HG03469 (cell line): ENCODE results near the gene MEDAG.

Source experiments
- ATAC-seq: cut with Tn5 transposase; IDR thresholded peaks from one replicate; pipeline ENCODE4 v1.9.1; 2021; ENCODE audit warnings: mild to moderate bottlenecking, moderate library complexity, moderate number of reproducible peaks; ENCODE audit not compliant: unreplicated experiment

Gene MEDAG

GRCh38 chr13:30936971-30937370, 30.9 kb downstream of the MEDAG start:
- no peak for ATAC-seq

GRCh38 chr13:30943881-30944280, 37.8 kb downstream of the MEDAG start:
- no peak for ATAC-seq

- no peak for ATAC-seq
Observed at GRCh38 chr13:30957258-30957943, 51.3 kb downstream of the MEDAG start.

GRCh38 chr13:30959678-30960077, 53.6 kb downstream of the MEDAG start:
- no peak for ATAC-seq

- no peak for ATAC-seq
Observed at GRCh38 chr13:30963791-30964190, 57.7 kb downstream of the MEDAG start.

- no peak for ATAC-seq
Observed at GRCh38 chr13:30965380-30965779, 59.3 kb downstream of the MEDAG start.

- ATAC-seq = no peak
Observed at GRCh38 chr13:30966101-30966500, 60.0 kb downstream of the MEDAG start.

GRCh38 chr13:30968846-30969245, 62.8 kb downstream of the MEDAG start:
- no peak for ATAC-seq

GRCh38 chr13:30971575-30971974, 65.5 kb downstream of the MEDAG start:
- no peak for ATAC-seq

GRCh38 chr13:30972888-30973377, 66.9 kb downstream of the MEDAG start:
- ATAC-seq = no peak

- no peak for ATAC-seq
Observed at GRCh38 chr13:30974350-30974749, 68.3 kb downstream of the MEDAG start.
